A673 (cell line): ENCODE results near the gene CLASP1. TPM values are rescaled to one million over a fixed set of nuclear protein-coding genes. Genes with fewer than 3 reads are reported as not detected.
A peak's percentile ranks its signal among the peaks of the same experiment; 100 is the strongest.

Experiments
- BruUV-seq: library from RNA; stranded (reverse); fragments of 400-500 nt; replicated peaks from 2 replicates; lab custom pipeline; 2021; lab: Mats Ljungman, UMichigan
- CTCF ChIA-PET: fragments of 300-600 bp; sonication (Branson Sonifier 250); formaldehyde crosslinking; loops from one replicate; lab custom pipeline; 2022; ENCODE audit warnings: antibody characterized with exemption; lab: Charles Lee
- POLR2A ChIA-PET: fragments of 300-600 bp; sonication (Branson Sonifier 250); formaldehyde crosslinking; loops from one replicate; lab custom pipeline; 2022; ENCODE audit warnings: antibody characterized with exemption; ENCODE audit not compliant: low non-redundant PET; lab: Charles Lee
- DNase-seq: peaks from one replicate; pipeline ENCODE4 v3.0.0-alpha.2; 2015; ENCODE audit warnings: low spot score
- H3K27ac ChIP-seq: fragments of 200-600 bp; sonication (generic); 2 replicates; pipeline ENCODE4 v1.5.1; 2016; ENCODE audit warnings: mixed run types, low read depth, mild to moderate bottlenecking, mixed read lengths, antibody characterized with exemption, low read length; ENCODE audit not compliant: poor library complexity, severe bottlenecking
- H3K27me3 ChIP-seq: fragments of 200-600 bp; sonication (generic); replicated peaks from 2 replicates; pipeline ENCODE4 v1.6.1; 2017; ENCODE audit warnings: mixed run types, low read depth, mild to moderate bottlenecking, mixed read lengths, antibody characterized with exemption, low read length; ENCODE audit not compliant: insufficient read depth, poor library complexity
- H3K36me3 ChIP-seq: fragments of 200-600 bp; sonication (generic); 2 replicates; pipeline ENCODE4 v1.6.1; 2016; ENCODE audit warnings: mixed run types, mild to moderate bottlenecking, mixed read lengths, antibody characterized with exemption, low read length; ENCODE audit not compliant: insufficient read depth, poor library complexity, severe bottlenecking
- H3K4me1 ChIP-seq: fragments of 200-600 bp; sonication (generic); 2 replicates; pipeline ENCODE4 v1.6.1; 2017; ENCODE audit warnings: mixed run types, mild to moderate bottlenecking, mixed read lengths, antibody characterized with exemption, low read length; ENCODE audit not compliant: insufficient read depth, poor library complexity, severe bottlenecking
- H3K4me3 ChIP-seq: fragments of 200-600 bp; sonication (generic); 2 replicates; pipeline ENCODE4 v1.5.1; 2016; ENCODE audit warnings: low read depth, mixed run types, mild to moderate bottlenecking, mixed read lengths, low read length; ENCODE audit not compliant: poor library complexity, severe bottlenecking
- H3K9me3 ChIP-seq: fragments of 200-600 bp; sonication (generic); 2 replicates; pipeline ENCODE4 v1.6.1; 2016; ENCODE audit warnings: mixed run types, low read depth, mild to moderate bottlenecking, mixed read lengths, antibody characterized with exemption, low read length; ENCODE audit not compliant: poor library complexity, severe bottlenecking
- CTCF ChIP-seq: fragments of 300-800, 200-600 bp; sonication (generic); conservative IDR thresholded peaks from 2 replicates; pipeline ENCODE4 v1.5.1; 2017; ENCODE audit warnings: low read depth, mild to moderate bottlenecking, antibody characterized with exemption, low read length, moderate library complexity, mixed read lengths
- EZH2 ChIP-seq: fragments of 200-600 bp; sonication (generic); IDR thresholded peaks from 2 replicates; pipeline ENCODE4 v1.6.1; 2017; ENCODE audit warnings: borderline replicate concordance, low read depth, mild to moderate bottlenecking, mixed read lengths, antibody characterized with exemption, low read length; ENCODE audit not compliant: poor library complexity, severe bottlenecking
- intact Hi-C: fragments of 100-400 bp; cut with micrococcal nuclease; formaldehyde crosslinking; loops from one replicate; pipeline ENCODE4 v1.10.0; 2022; ENCODE audit not compliant: unreplicated experiment
- total RNA-seq: library from RNA; stranded (reverse); gene quantifications from 2 replicates; pipeline ENCODE4 v1.2.3, GENCODE V29; 2021

CLASP1 gene
- total RNA-seq, 1 experiment from 2014 or later = 69.1 TPM

GRCh38 chr2:121649596-121650314, 493 bp upstream of the CLASP1 start:
- BruUV-seq = no TSS peak
- H3K4me1 ChIP-seq = peaks cover 5% of the 10 kb centered on the region
- peak; percentile 99 for DNase-seq
- intact Hi-C loops = loop anchor here (1.0 kb wide), 1 partner anchor 118 kb away; no protein-coding TSS in a partner anchor
- H3K36me3 ChIP-seq = no peaks in the 10 kb centered on the region
- TF ChIP-seq CTCF (no peak), EZH2 (no peak)
- H3K27ac ChIP-seq = peak overlapping the region; percentile 93
- CTCF ChIA-PET = interaction anchor here (1.2 kb wide), 1 partner anchor 119 kb away, joined by 5 read pairs; the partner anchor contains the start of gene RNU4ATAC
- H3K27me3 ChIP-seq = no peaks in the 10 kb centered on the region
- POLR2A ChIA-PET = interaction anchor here (0.6 to 1.2 kb wide), 4 partner anchors 19 to 1632 kb away, joined by 3 to 4 read pairs (median 4); no protein-coding TSS in a partner anchor
- no peaks in the 10 kb centered on the region for H3K9me3 ChIP-seq
- peak overlapping the region; percentile 97 for H3K4me3 ChIP-seq

- Histone ChIP-seq H3K4me3 (peak overlapping the region; percentile 97), H3K9me3 (no peaks in the 10 kb centered on the region), H3K36me3 (no peaks in the 10 kb centered on the region), H3K27ac (peak overlapping the region; percentile 93), H3K27me3 (no peaks in the 10 kb centered on the region), H3K4me1 (peaks cover 5% of the 10 kb centered on the region)
- BruUV-seq = TSS peak; percentile 58
- intact Hi-C loops = loop anchor here (1.0 kb wide), 1 partner anchor 117 kb away; no protein-coding TSS in a partner anchor
- ChIA-PET CTCF (no interaction called here), POLR2A (interaction anchor here (0.7 kb wide), 1 partner anchor 117 kb away, joined by 4 read pairs; no protein-coding TSS in a partner anchor)
- peak; percentile 55 for DNase-seq
- no peak for TF ChIP-seq EZH2
- TF ChIP-seq CTCF = no peak
Measured at GRCh38 chr2:121648206-121649148, 785 bp downstream of the CLASP1 start.

GRCh38 chr2:121647396-121647795, 1.9 kb downstream of the CLASP1 start:
- ChIA-PET POLR2A (no interaction called here), CTCF (no interaction called here)
- TF ChIP-seq CTCF (no peak), EZH2 (no peak)
- Histone ChIP-seq H3K36me3 (no peaks in the 10 kb centered on the region), H3K9me3 (no peaks in the 10 kb centered on the region), H3K27me3 (no peaks in the 10 kb centered on the region), H3K4me1 (peaks cover 5% of the 10 kb centered on the region), H3K4me3 (peak overlapping the region; percentile 97), H3K27ac (no peak overlapping the region)
- no TSS peak for BruUV-seq
- DNase-seq = no peak
- intact Hi-C loops = no loop called here
